K562 (cell line): ENCODE measurements around the gene USB1. TPM values are rescaled to one million over a fixed set of nuclear protein-coding genes. Genes with fewer than 3 reads are reported as not detected.

Source experiments
- ATAC-seq: fragments of 200-7000 bp; cut with Tn5 transposase; 3 replicates; pipeline ENCODE4 v1.9.1; 2020; ENCODE audit warnings: moderate library complexity
- BruUV-seq: library from RNA; stranded (reverse); fragments of 400-500 nt; replicated peaks from 2 replicates; lab custom pipeline; 2021; lab: Mats Ljungman, UMichigan
- CTCF ChIA-PET: fragments of 300-600 bp; formaldehyde crosslinking; extraction: SDS; loops from one replicate; lab custom pipeline; 2021; ENCODE audit warnings: low intra/inter-chr PET ratio; lab: Yijun Ruan, JAX
- POLR2A ChIA-PET: fragments of 300-600, 350-650 bp; sonication (Branson Sonifier 250); formaldehyde crosslinking; extraction: SDS; loops from one replicate; lab custom pipeline; 2021; ENCODE audit warnings: antibody characterized with exemption, inconsistent platforms; lab: Yijun Ruan, JAX
- DNase-seq, 4 experiments: peaks; one replicate each; pipeline versions ENCODE4 v3.0.0 to v3.0.0-alpha.2; 2011 to 2018; ENCODE audit warnings: low spot score in 3 of 4, mixed read lengths in 3 of 4; ENCODE audit errors: extremely low read depth in 1 of 4
- FAIRE-seq: peaks from 2 replicates; lab custom pipeline; 2011; peaks lifted over from hg19 to GRCh38; lab: Jason Lieb, UNC
- H2AFZ ChIP-seq: 2 replicates; pipeline ENCODE4 v1.6.0; 2011; ENCODE audit warnings: low read depth, low read length, control low read depth, inconsistent platforms
- H3K27ac ChIP-seq: fragments of 200-600 bp; 3 replicates; pipeline ENCODE4 v1.8.0; 2011; ENCODE audit warnings: low read depth, mild to moderate bottlenecking, control low read depth, inconsistent platforms, low read length, moderate library complexity, mixed read lengths; ENCODE audit errors: extremely low read depth
- H3K27me3 ChIP-seq, 2 experiments: fragments of 300-600 bp in 1 of 2; 2 replicates in 1 of 2; 3 replicates in 1 of 2; pipeline versions ENCODE4 v1.6.0 to v1.8.0; 2011; ENCODE audit warnings: inconsistent platforms in 2 of 2, low read length in 2 of 2, mild to moderate bottlenecking in 1 of 2, mixed read lengths in 1 of 2, moderate library complexity in 1 of 2; ENCODE audit not compliant: control insufficient read depth in 2 of 2, insufficient read depth in 2 of 2
- H3K36me3 ChIP-seq: fragments of 300-600 bp; 3 replicates; pipeline ENCODE4 v1.8.0; 2011; ENCODE audit warnings: mild to moderate bottlenecking, low read length, inconsistent platforms; ENCODE audit not compliant: control insufficient read depth, insufficient read depth
- H3K4me1 ChIP-seq, 2 experiments: fragments of 200-600 bp in 1 of 2; replicated peaks in 1 of 2; 2 replicates in 1 of 2; 3 replicates in 1 of 2; pipeline versions ENCODE4 v1.5.1 to v1.8.0; 2011; ENCODE audit warnings: inconsistent platforms in 2 of 2, low read length in 2 of 2, mild to moderate bottlenecking in 1 of 2, mixed read lengths in 1 of 2, moderate library complexity in 1 of 2; ENCODE audit not compliant: control insufficient read depth in 2 of 2, insufficient read depth in 2 of 2
- H3K4me2 ChIP-seq: 2 replicates; pipeline ENCODE4 v1.6.1; 2011; ENCODE audit warnings: low read length, control low read depth, inconsistent platforms, mixed read lengths; ENCODE audit not compliant: insufficient read depth
- H3K4me3 ChIP-seq: fragments of 200-600 bp; sonication (generic), shearing (Covaris generic); 2 replicates; pipeline ENCODE4 v1.5.1; 2016; ENCODE audit warnings: control low read depth, inconsistent platforms
- H3K79me2 ChIP-seq: fragments of 200-600 bp; 3 replicates; pipeline ENCODE4 v1.8.0; 2011; ENCODE audit warnings: low read length, inconsistent platforms; ENCODE audit not compliant: control insufficient read depth, insufficient read depth
- H3K9ac ChIP-seq, 2 experiments: 2 replicates each; pipeline versions ENCODE4 v1.6.0 to v1.6.1; 2011; ENCODE audit warnings: low read depth in 2 of 2, low read length in 2 of 2, control low read depth in 1 of 2, inconsistent platforms in 1 of 2, mild to moderate bottlenecking in 1 of 2, mixed read lengths in 1 of 2; ENCODE audit not compliant: insufficient read depth in 1 of 2
- H3K9me1 ChIP-seq: one replicate; pipeline ENCODE4 v1.6.0; 2011; ENCODE audit warnings: inconsistent platforms, mild to moderate bottlenecking, low read length, moderate library complexity; ENCODE audit not compliant: control insufficient read depth, insufficient read depth
- H3K9me3 ChIP-seq: replicated peaks from 2 replicates; pipeline ENCODE4 v1.5.1; 2011; ENCODE audit warnings: low read depth, low read length, inconsistent platforms; ENCODE audit not compliant: control insufficient read depth, insufficient read depth
- H4K20me1 ChIP-seq: replicated peaks from 2 replicates; pipeline ENCODE4 v1.6.1; 2011; ENCODE audit warnings: low read length, inconsistent platforms, mixed read lengths; ENCODE audit not compliant: control insufficient read depth, insufficient read depth
- CAMTA2 ChIP-seq: fragments of 250-450 bp; sonication (Bioruptor Pico); conservative IDR thresholded peaks from 2 replicates; pipeline ENCODE4 v1.5.1; 2022
- CC2D1A ChIP-seq: fragments of 450-650 bp; IDR thresholded peaks from 2 replicates; pipeline ENCODE4 v1.6.1; 2017; ENCODE audit warnings: mild to moderate bottlenecking
- ETV6 ChIP-seq, 3 experiments: fragments of 150-350 bp in 1 of 3; sonication (generic) in 1 of 3; formaldehyde crosslinking in 1 of 3; IDR thresholded peaks; 2 replicates each; pipeline versions ENCODE4 v1.6.1 to v1.8.0; 2014 to 2022; ENCODE audit warnings: borderline replicate concordance in 2 of 3, low read depth in 2 of 3, antibody characterized with exemption in 1 of 3, low read length in 1 of 3, mild to moderate bottlenecking in 1 of 3, missing genetic modification reagents in 1 of 3
- NCOA6 ChIP-seq: fragments of 450-650 bp; IDR thresholded peaks from 2 replicates; pipeline ENCODE4 v1.6.1; 2017; ENCODE audit warnings: mild to moderate bottlenecking
- NFRKB ChIP-seq: fragments of 450-650 bp; IDR thresholded peaks from 2 replicates; pipeline ENCODE4 v1.6.1; 2016; ENCODE audit warnings: low read depth
- ZNF77 ChIP-seq: fragments of 250-450 bp; sonication (Bioruptor Pico); IDR thresholded peaks from 2 replicates; pipeline ENCODE4 v1.5.0; 2020
- WGBS: fragments of 100-300 bp; shearing (Covaris generic); methylation state at CpG from one replicate; pipeline ENCODE4 v1.1.6; 2016; ENCODE audit warnings: low coverage, mixed read lengths; ENCODE audit not compliant: insufficient coverage; ENCODE audit errors: missing lambda C conversion rate; 5-methylcytosine and 5-hydroxymethylcytosine counted together
- in situ Hi-C: fragments of 300-500 bp; cut with MboI; formaldehyde crosslinking; loops from 4 replicates; pipeline ENCODE4 v1.15.0; 2018; ENCODE audit warnings: inconsistent platforms, mixed read lengths
- intact Hi-C: fragments of 100-400 bp; cut with micrococcal nuclease; formaldehyde crosslinking; loops from 2 replicates; pipeline ENCODE4 v1.14.2; 2022
- polyA plus RNA-seq, 8 experiments: library from polyadenylated mRNA; depleted of rRNA in 4 of 8; stranded (reverse) in 5 of 8; unstranded in 3 of 8; fragments of >200 nt; fragmentation: Nextera tagmentation in 2 of 8; fragmentation: Illumina TruSeq in 1 of 8; extraction: Ambion mirVana in 2 of 8; extraction: Trizol in 1 of 8; gene quantifications; 2 replicates each; pipeline versions ENCODE4 v1.2.1 to v1.2.3, GENCODE V29; 2011 to 2014; ENCODE audit warnings: inconsistent platforms in 1 of 8, missing spikeins in 1 of 8
- total RNA-seq, 7 experiments: library from RNA; depleted of rRNA in 6 of 7; stranded (reverse); fragments of >200 nt in 6 of 7; fragmentation: Illumina TruSeq in 2 of 7; extraction: Trizol in 2 of 7; gene quantifications; 2 replicates each; pipeline versions ENCODE4 v1.2.1 to v1.2.3, GENCODE V29; 2011 to 2021; ENCODE audit warnings: low replicate concordance in 1 of 7
- TF ChIP-seq, protein P1 (sequence below), 3 experiments: IDR thresholded peaks in 2 of 3; conservative IDR thresholded peaks in 1 of 3; 2 replicates each; pipeline ENCODE4 v1.5.1; 2011 to 2012; ENCODE audit warnings: low read length in 3 of 3, mild to moderate bottlenecking in 3 of 3, control low read depth in 2 of 3, improper control_type of control experiment in 1 of 3, inconsistent platforms in 1 of 3, low read depth in 1 of 3, mixed read lengths in 1 of 3, moderate library complexity in 1 of 3; ENCODE audit not compliant: insufficient read depth in 2 of 3
- TF ChIP-seq, protein P2 (sequence below): fragments of 250-450 bp; sonication (Bioruptor Pico); IDR thresholded peaks from 2 replicates; pipeline ENCODE4 v1.4.0; 2020

The USB1 gene
- total and polyA plus RNA-seq, 9 of the 15 experiments (the other 6 are each of a cell fraction or from before 2014, with no cell fraction given) = 11.6 to 73.6 (median 19.4) TPM

DNA sequence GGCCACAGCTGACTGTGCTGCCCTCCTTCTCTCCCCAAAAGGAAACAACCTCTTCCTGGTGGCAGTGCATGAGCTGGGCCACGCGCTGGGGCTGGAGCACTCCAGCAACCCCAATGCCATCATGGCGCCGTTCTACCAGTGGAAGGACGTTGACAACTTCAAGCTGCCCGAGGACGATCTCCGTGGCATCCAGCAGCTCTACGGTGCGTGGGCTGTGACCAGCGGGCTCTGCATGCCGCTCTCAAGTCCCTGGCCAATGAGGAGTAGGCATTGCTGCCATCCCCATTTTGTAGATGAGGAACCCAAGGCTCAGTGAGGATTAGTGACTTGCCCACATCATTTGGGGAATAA is 39.3 kb downstream of the USB1 start:
- Histone ChIP-seq H3K9ac (no peak overlapping the region), H3K4me1 (peaks cover 3 to 29% of the 10 kb centered on the region in 2 experiments; a peak in 4 of 5 replicates), H3K36me3 (peaks cover 50% of the 10 kb centered on the region; the same call in 2 of the 3 replicates), H3K79me2 (no peaks in the 10 kb centered on the region), H4K20me1 (peaks cover 1% of the 10 kb centered on the region; the same call in 1 of the 2 replicates), H3K4me2 (no peak overlapping the region), H2AFZ (no peak overlapping the region), H3K27ac (no peak overlapping the region), H3K9me1 (peaks cover 3% of the 10 kb centered on the region), H3K9me3 (no peaks in the 10 kb centered on the region), H3K4me3 (no peak overlapping the region), H3K27me3 (no peaks in the 10 kb centered on the region)
- 99% methylated on average over 9 of the region's 12 CpGs for WGBS
- intact Hi-C loops (no loop called here), in situ Hi-C loops (no loop called here)
- POLR2A ChIA-PET = interaction anchor here (0.6 kb wide), 2 partner anchors 61 to 650 kb away, joined by 3 read pairs; no protein-coding TSS in a partner anchor
- DNase-seq (no peak), FAIRE-seq (no peak), ATAC-seq (no peak)
- CTCF ChIA-PET = no interaction called here
- BruUV-seq = no TSS peak
- TF ChIP-seq NCOA6 (no peak), CAMTA2 (CRISPR knock-in tag) (no peak), ETV6 (IDR thresholded peaks at IDR 0.05; ENCODE audit: borderline replicate concordance in 1 of 2, low read depth in 2 of 2, low read length in 1 of 2) (no peak), ETV6 (CRISPR knock-in tag; IDR thresholded peaks at IDR 0.05; ENCODE audit: borderline replicate concordance) (no peak), NFRKB (no peak), ZNF77 (no peak), CC2D1A (no peak)
- TF ChIP-seq, protein P1, sequence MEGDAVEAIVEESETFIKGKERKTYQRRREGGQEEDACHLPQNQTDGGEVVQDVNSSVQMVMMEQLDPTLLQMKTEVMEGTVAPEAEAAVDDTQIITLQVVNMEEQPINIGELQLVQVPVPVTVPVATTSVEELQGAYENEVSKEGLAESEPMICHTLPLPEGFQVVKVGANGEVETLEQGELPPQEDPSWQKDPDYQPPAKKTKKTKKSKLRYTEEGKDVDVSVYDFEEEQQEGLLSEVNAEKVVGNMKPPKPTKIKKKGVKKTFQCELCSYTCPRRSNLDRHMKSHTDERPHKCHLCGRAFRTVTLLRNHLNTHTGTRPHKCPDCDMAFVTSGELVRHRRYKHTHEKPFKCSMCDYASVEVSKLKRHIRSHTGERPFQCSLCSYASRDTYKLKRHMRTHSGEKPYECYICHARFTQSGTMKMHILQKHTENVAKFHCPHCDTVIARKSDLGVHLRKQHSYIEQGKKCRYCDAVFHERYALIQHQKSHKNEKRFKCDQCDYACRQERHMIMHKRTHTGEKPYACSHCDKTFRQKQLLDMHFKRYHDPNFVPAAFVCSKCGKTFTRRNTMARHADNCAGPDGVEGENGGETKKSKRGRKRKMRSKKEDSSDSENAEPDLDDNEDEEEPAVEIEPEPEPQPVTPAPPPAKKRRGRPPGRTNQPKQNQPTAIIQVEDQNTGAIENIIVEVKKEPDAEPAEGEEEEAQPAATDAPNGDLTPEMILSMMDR (IDR thresholded peaks at IDR 0.05 in 2 of 3, conservative IDR thresholded peaks at IDR 0.05 in 1 of 3; ENCODE audit: insufficient read depth in 2 of 3, low read depth in 1 of 3, low read length in 3 of 3) = no peak
- TF ChIP-seq, protein P2, sequence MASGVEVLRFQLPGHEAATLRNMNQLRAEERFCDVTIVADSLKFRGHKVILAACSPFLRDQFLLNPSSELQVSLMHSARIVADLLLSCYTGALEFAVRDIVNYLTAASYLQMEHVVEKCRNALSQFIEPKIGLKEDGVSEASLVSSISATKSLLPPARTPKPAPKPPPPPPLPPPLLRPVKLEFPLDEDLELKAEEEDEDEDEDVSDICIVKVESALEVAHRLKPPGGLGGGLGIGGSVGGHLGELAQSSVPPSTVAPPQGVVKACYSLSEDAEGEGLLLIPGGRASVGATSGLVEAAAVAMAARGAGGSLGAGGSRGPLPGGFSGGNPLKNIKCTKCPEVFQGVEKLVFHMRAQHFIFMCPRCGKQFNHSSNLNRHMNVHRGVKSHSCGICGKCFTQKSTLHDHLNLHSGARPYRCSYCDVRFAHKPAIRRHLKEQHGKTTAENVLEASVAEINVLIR = no peak
